ENCODE results near the gene MAEA.

GRCh38 chr4:1293531-1293941, 3.8 kb downstream of the MAEA start:
- TF ChIP-seq, protein P1, sequence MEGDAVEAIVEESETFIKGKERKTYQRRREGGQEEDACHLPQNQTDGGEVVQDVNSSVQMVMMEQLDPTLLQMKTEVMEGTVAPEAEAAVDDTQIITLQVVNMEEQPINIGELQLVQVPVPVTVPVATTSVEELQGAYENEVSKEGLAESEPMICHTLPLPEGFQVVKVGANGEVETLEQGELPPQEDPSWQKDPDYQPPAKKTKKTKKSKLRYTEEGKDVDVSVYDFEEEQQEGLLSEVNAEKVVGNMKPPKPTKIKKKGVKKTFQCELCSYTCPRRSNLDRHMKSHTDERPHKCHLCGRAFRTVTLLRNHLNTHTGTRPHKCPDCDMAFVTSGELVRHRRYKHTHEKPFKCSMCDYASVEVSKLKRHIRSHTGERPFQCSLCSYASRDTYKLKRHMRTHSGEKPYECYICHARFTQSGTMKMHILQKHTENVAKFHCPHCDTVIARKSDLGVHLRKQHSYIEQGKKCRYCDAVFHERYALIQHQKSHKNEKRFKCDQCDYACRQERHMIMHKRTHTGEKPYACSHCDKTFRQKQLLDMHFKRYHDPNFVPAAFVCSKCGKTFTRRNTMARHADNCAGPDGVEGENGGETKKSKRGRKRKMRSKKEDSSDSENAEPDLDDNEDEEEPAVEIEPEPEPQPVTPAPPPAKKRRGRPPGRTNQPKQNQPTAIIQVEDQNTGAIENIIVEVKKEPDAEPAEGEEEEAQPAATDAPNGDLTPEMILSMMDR (IDR thresholded peaks at IDR 0.05; ENCODE audit: insufficient read depth, low read length, poor library complexity, severe bottlenecking) = no peak
- no peak for TF ChIP-seq EZH2phosphoT487 (conservative IDR thresholded peaks at IDR 0.05; ENCODE audit: low read length)
